Measurements from ENCODE around the gene CFDP1. TPM values are rescaled to one million over a fixed set of nuclear protein-coding genes. Genes with fewer than 3 reads are reported as not detected.

Gene CFDP1
- total RNA-seq, 1 experiment from 2014 or later = 52.6 TPM

GRCh38 chr16:75340741-75341491 lies 92.4 kb downstream of the CFDP1 start:
- Histone ChIP-seq H2AFZ (no peak overlapping the region), H3K4me3 (no peak overlapping the region), H3K27me3 (ENCODE audit: insufficient read depth, low read depth) (no peaks in the 10 kb centered on the region), H4K20me1 (ENCODE audit: insufficient read depth) (no peaks in the 10 kb centered on the region), H3K4me2 (no peak overlapping the region), H3K9me3 (ENCODE audit: insufficient read depth, low read depth) (no peaks in the 10 kb centered on the region), H3F3A (ENCODE audit: insufficient read depth, low read depth) (peaks cover 25% of the 10 kb centered on the region), H3K36me3 (ENCODE audit: low read depth) (no peaks in the 10 kb centered on the region; the same call in 1 of the 2 replicates), H3K79me2 (ENCODE audit: low read depth) (no peaks in the 10 kb centered on the region), H3K9me2 (ENCODE audit: insufficient read depth) (no peaks in the 10 kb centered on the region), H3K27ac (no peak overlapping the region), H3K4me1 (replicated peaks; ENCODE audit: insufficient read depth) (peaks cover 27% of the 10 kb centered on the region)
- CTCF ChIA-PET = no interaction called here
- no peak for TF ChIP-seq EZH2 (IDR thresholded peaks at IDR 0.05; ENCODE audit: low read depth)
- TF ChIP-seq, protein P1, sequence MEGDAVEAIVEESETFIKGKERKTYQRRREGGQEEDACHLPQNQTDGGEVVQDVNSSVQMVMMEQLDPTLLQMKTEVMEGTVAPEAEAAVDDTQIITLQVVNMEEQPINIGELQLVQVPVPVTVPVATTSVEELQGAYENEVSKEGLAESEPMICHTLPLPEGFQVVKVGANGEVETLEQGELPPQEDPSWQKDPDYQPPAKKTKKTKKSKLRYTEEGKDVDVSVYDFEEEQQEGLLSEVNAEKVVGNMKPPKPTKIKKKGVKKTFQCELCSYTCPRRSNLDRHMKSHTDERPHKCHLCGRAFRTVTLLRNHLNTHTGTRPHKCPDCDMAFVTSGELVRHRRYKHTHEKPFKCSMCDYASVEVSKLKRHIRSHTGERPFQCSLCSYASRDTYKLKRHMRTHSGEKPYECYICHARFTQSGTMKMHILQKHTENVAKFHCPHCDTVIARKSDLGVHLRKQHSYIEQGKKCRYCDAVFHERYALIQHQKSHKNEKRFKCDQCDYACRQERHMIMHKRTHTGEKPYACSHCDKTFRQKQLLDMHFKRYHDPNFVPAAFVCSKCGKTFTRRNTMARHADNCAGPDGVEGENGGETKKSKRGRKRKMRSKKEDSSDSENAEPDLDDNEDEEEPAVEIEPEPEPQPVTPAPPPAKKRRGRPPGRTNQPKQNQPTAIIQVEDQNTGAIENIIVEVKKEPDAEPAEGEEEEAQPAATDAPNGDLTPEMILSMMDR (conservative IDR thresholded peaks at IDR 0.05) = no peak
- POLR2A ChIA-PET (ENCODE audit: unreplicated experiment) = no interaction called here
- BruUV-seq (replicated peaks) = no TSS peak
- no peak for DNase-seq
- intact Hi-C loops (cut with micrococcal nuclease; ENCODE audit: unreplicated experiment) = no loop called here

DNA sequence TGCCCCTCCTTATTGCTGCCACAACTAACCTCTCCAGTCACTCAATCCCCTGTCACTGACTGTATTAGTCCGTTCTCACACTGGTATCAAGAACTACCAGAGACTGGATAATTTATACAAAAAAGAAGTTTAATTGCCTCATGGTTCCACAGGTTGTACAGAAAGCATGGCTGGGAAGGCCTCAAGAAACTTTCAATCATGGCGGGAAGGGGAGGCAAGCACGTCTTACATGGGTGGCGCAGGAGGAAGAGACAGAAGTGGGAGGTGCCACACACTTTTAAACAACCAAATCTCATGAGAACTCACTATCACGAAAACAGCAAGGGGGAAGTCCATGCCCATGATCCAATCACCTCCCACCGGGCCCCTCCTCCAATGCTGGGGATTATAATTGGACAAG lies 95.9 kb downstream of the CFDP1 start:
- DNase-seq = no peak
- H3K79me2 ChIP-seq (ENCODE audit: low read depth) = no peaks in the 10 kb centered on the region
- H4K20me1 ChIP-seq (ENCODE audit: insufficient read depth) = no peaks in the 10 kb centered on the region
- no peaks in the 10 kb centered on the region for H3K9me2 ChIP-seq (ENCODE audit: insufficient read depth)
- no peak overlapping the region for H3K27ac ChIP-seq
- POLR2A ChIA-PET (ENCODE audit: unreplicated experiment) = no interaction called here
- intact Hi-C loops (cut with micrococcal nuclease; ENCODE audit: unreplicated experiment) = no loop called here
- no peak overlapping the region for H2AFZ ChIP-seq
- no TSS peak for BruUV-seq (replicated peaks)
- H3K27me3 ChIP-seq (ENCODE audit: insufficient read depth, low read depth) = no peaks in the 10 kb centered on the region
- H3K4me2 ChIP-seq = no peak overlapping the region
- peaks cover 12% of the 10 kb centered on the region for H3K4me1 ChIP-seq (replicated peaks; ENCODE audit: insufficient read depth)
- H3K4me3 ChIP-seq = no peak overlapping the region
- H3K36me3 ChIP-seq (ENCODE audit: low read depth) = no peaks in the 10 kb centered on the region; the same call in 1 of the 2 replicates
- peaks cover 9% of the 10 kb centered on the region for H3F3A ChIP-seq (ENCODE audit: insufficient read depth, low read depth)
- H3K9me3 ChIP-seq (ENCODE audit: insufficient read depth, low read depth) = no peaks in the 10 kb centered on the region
- TF ChIP-seq, protein P1 (conservative IDR thresholded peaks at IDR 0.05) = no peak
- no peak for TF ChIP-seq EZH2 (IDR thresholded peaks at IDR 0.05; ENCODE audit: low read depth)
- CTCF ChIA-PET = interaction anchor here (0.6 kb wide), 2 partner anchors 50 to 423 kb away, joined by 3 to 4 read pairs; no protein-coding TSS in a partner anchor

- Histone ChIP-seq H3K27me3 (ENCODE audit: insufficient read depth, low read depth) (no peaks in the 10 kb centered on the region), H3K36me3 (ENCODE audit: low read depth) (no peaks in the 10 kb centered on the region; the same call in 1 of the 2 replicates), H3K9me2 (ENCODE audit: insufficient read depth) (no peaks in the 10 kb centered on the region), H3K27ac (no peak overlapping the region), H3K9me3 (ENCODE audit: insufficient read depth, low read depth) (no peaks in the 10 kb centered on the region), H3K79me2 (ENCODE audit: low read depth) (no peaks in the 10 kb centered on the region), H3K4me1 (replicated peaks; ENCODE audit: insufficient read depth) (peaks cover 3% of the 10 kb centered on the region), H2AFZ (no peak overlapping the region), H3F3A (ENCODE audit: insufficient read depth, low read depth) (peaks cover under 1% of the 10 kb centered on the region), H3K4me3 (no peak overlapping the region), H3K4me2 (no peak overlapping the region), H4K20me1 (ENCODE audit: insufficient read depth) (no peaks in the 10 kb centered on the region)
- POLR2A ChIA-PET (ENCODE audit: unreplicated experiment) = no interaction called here
- DNase-seq = no peak
- no peak for TF ChIP-seq EZH2 (IDR thresholded peaks at IDR 0.05; ENCODE audit: low read depth)
- TF ChIP-seq, protein P1 (conservative IDR thresholded peaks at IDR 0.05) = no peak
- BruUV-seq (replicated peaks) = no TSS peak
- CTCF ChIA-PET = no interaction called here
- intact Hi-C loops (cut with micrococcal nuclease; ENCODE audit: unreplicated experiment) = no loop called here
Measured at GRCh38 chr16:75336521-75336920, 96.8 kb downstream of the CFDP1 start.

All from PC-9 (cell line).